CD1c-positive myeloid dendritic cell (primary cell): ENCODE results near the gene CHRNA7.
"Not testable (repeated sequence)": the region's sequence is repeated elsewhere in the genome, so short reads cannot be mapped to it uniquely, and the experiment has no call there.

ENCODE experiments used
- DNase-seq: peaks from one replicate; pipeline ENCODE4 v3.0.0-alpha.2; 2016; ENCODE audit errors: extremely low spot score

Gene CHRNA7

DNA sequence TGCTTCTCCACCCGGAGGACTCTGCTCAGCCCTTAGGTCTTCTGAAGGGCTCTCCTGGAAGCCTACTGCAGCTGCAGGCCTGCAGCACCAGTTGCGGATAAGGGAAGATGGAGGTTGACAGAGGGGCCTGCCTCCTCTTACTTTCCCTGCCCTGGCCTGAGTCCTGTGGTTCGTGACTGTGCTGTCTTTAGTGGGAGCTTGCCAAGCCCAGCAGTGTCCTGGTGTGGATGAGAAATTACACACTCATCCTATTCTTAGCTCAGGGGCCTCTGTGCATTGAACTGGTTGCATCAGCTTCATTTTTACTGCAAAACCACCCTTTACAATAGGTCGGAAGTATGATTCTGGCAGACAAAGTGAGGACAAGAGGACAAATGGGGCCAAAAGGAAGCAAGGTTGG lies 163.5 kb downstream of the CHRNA7 start:
- not testable (repeated sequence) for DNase-seq

DNA sequence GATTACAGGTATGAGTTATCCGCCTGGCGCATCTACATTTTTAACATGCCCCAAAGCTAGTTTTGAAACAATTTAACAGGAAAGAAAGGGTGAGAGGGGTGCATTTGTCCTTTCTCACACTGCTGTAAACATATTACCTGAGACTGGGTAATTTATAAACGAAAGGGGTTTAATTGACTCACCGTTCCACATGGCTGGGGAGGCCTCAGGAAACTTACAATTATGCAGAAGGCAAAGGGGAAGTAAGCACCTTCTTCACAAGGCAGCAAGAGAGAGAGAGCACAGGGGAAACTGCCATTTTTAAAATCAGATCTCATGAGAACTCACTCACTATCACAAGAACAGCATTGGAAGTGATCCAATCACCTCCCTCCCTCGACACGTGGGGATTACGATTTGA lies 165.9 kb downstream of the CHRNA7 start:
- not testable (repeated sequence) for DNase-seq

DNA sequence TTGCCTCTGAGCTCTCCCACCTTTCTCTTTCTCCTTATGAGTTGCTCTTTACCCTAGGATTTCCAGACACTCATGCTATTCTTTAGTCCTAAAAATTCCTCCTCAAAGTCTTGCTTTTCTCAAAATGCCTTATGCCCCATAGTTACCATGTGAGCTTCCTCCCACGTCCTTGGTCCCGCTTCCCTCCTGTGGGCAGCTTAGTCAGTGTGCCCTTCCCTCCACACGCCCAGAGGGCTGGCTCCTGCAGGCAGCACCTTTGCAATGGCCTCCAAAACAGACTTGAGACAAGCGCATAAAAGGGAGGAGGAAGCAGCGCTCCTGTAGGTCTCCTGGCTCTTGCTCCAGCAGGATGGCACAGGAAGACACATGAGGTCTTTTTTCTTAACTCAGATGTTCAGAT lies 168.6 kb downstream of the CHRNA7 start:
- not testable (repeated sequence) for DNase-seq

DNA sequence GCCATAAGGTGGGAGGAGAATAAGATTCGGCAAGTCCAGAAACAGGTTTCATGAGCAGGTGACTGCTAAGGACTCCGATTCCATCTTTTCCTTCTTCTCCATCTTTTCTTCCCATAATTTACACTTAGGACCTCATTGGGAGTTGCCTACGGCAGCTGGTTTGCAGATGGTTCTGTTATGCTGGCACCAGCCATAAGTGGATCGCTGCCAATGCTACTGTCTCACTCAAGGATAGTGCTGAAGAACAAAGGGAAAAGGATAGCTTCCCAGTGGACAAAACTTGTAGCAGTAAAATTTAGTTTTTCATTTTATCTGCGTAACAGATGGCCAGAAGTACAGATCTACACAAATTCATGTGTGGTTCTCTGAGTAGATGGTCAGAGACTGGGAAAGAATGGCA lies 178.8 kb downstream of the CHRNA7 start:
- DNase-seq, result not testable (repeated sequence)

DNA sequence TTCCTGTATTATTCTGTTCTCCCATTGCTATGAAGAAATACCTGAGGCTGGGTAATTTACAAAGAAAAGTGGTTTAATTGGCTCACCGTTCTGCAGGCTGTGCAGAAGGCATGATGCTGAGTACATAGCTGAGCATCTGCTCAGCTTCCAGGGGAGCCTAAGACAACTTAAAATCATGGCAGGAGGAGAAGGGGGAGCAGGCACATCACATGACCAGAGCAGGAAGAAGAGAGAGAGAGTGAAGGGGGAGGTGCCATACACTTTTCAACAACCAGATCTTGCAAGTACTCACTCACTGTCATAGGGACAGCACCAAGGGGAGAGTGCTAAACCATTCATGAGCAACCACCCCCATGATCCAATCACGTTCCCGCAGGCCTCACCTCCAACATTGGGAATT lies 188.4 kb downstream of the CHRNA7 start:
- no peak for DNase-seq
